ENCODE data around the gene PPIF.

GRCh38 chr10:79400146-79401004 is 53.1 kb downstream of the PPIF start:
- no peak for TF ChIP-seq EZH2 (IDR thresholded peaks at IDR 0.05; ENCODE audit: borderline replicate concordance, low read length)
- TF ChIP-seq, protein P1, sequence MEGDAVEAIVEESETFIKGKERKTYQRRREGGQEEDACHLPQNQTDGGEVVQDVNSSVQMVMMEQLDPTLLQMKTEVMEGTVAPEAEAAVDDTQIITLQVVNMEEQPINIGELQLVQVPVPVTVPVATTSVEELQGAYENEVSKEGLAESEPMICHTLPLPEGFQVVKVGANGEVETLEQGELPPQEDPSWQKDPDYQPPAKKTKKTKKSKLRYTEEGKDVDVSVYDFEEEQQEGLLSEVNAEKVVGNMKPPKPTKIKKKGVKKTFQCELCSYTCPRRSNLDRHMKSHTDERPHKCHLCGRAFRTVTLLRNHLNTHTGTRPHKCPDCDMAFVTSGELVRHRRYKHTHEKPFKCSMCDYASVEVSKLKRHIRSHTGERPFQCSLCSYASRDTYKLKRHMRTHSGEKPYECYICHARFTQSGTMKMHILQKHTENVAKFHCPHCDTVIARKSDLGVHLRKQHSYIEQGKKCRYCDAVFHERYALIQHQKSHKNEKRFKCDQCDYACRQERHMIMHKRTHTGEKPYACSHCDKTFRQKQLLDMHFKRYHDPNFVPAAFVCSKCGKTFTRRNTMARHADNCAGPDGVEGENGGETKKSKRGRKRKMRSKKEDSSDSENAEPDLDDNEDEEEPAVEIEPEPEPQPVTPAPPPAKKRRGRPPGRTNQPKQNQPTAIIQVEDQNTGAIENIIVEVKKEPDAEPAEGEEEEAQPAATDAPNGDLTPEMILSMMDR (conservative IDR thresholded peaks at IDR 0.05 in 1 of 2, IDR thresholded peaks at IDR 0.05 in 1 of 2; ENCODE audit: extremely low read depth in 1 of 2, insufficient read depth in 1 of 2, low read depth in 1 of 2, low read length in 2 of 2): peak; percentile 70 to 78
